HG03097 (cell line): Measurements from ENCODE around the gene RPTOR.

Experiments
- ATAC-seq: cut with Tn5 transposase; IDR thresholded peaks from one replicate; pipeline ENCODE4 v1.9.1; 2021; ENCODE audit not compliant: unreplicated experiment, low FRiP score

The RPTOR gene

DNA sequence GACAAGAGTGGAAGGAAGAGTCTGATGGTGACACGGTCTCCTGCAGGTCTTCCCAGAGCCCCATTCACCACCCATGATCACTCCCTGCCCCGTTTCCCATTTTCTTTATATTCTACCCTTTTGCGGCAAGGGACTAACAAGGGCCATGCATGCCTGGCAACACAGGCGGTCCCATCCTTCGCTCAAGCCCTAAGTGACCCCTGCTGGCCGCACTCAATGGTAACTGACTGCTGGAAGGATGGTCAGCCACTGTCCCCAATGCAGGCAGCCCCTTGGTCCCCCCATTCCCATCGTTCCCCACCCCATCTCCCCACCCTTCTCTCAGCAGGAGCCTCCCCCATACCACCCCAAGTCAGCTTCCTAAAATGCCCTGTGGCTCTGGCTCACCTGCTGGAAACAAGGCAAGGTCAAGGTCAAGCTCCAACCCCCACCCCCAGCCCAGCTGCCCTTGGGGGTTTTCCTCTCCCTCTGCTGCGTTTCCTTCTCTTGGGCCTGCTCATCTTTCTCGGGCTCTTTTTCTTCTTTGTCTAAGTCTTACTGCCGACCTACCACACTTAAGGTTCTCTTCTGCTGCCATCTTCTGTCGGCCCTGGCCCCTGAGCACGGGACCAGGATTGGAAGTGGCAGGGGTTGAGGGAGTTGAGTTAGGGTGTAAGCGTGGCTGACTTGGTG is 116.0 kb downstream of the RPTOR start:
- no peak for ATAC-seq

- no peak for ATAC-seq
Measured at GRCh38 chr17:80662557-80662956, 117.9 kb downstream of the RPTOR start.

DNA sequence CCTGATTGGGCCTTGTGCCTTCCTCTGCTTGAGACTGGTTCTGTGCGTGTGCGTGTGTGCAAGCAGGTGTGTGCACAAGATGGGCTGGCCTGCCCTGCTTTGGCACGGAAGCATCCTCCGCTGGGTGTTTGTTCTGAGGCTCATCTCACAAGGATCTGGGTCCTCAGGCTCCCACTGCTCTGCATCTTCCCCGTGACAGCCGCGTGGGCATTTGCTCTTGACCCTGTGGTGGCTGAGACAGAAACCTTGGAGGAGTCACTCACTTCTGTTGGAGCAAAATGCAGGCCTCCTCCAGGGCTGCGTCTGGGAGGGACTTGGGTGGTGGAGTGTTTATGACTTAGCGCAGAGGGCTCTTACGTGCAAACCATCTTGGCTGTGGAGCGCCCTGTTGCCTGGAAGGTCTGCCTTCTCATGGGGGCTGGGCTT is 119.2 kb downstream of the RPTOR start:
- no peak for ATAC-seq

- ATAC-seq = no peak
Measured at GRCh38 chr17:80664217-80664790, 119.7 kb downstream of the RPTOR start.

DNA sequence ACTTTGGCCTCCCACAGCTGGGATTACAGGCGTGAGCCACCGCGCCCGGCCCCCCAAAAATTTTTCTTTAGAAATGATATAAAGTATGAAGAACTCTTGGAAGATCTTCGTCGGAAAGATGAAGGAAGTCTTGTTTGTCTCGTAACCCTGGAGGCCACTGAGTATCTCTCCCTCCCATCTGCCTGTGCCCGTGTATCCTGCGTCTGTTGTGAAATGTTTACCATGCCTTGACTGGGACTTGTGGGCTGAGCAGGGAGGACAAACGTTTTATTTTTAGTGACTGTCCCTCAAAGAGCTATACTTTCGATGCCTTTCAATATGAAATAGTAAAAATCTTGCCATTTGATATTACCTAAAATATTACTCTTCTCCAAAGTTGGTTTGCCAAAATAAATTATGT is 121.2 kb downstream of the RPTOR start:
- ATAC-seq = no peak

GRCh38 chr17:80666867-80667266 is 122.2 kb downstream of the RPTOR start:
- ATAC-seq = no peak

DNA sequence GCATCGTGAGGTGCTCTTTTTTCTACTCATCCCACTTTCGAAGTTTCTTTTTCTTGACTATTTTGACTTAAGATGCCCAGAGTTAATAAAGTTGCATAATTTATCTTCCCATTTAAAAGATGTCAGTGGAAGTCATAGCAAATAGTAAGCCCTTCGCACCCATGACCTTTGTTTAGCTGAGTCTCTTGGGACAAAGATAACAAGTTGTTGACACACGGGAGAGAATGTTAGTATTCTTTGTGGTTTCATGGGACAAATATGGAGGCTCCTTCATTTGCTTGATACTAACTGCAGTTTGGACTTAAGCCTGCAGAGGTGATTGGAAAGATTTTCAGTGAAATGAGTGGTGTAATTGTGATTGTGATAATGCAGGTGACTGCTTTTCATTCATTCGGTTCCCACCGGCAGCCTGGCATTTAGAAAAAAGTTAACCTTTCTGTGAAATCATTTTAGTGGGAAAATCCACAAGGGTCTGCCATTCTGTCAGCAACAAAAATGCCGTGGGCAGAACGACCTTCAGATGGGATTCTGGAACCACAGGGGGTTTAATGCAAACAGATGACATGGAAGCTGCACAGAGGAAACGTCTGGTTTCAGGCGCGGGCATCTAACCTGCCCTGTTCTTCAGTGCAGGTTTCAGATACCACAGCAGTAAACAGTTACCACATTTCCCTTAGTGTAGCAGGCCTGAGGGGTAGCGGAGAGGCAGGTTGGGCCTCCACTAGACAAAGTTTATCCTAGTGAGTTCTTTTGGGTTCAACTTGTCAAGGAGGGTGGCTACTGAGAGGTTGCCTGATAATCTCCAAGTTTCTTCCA is 123.0 kb downstream of the RPTOR start:
- no peak for ATAC-seq

GRCh38 chr17:80668375-80669148 is 123.9 kb downstream of the RPTOR start:
- ATAC-seq = no peak

DNA sequence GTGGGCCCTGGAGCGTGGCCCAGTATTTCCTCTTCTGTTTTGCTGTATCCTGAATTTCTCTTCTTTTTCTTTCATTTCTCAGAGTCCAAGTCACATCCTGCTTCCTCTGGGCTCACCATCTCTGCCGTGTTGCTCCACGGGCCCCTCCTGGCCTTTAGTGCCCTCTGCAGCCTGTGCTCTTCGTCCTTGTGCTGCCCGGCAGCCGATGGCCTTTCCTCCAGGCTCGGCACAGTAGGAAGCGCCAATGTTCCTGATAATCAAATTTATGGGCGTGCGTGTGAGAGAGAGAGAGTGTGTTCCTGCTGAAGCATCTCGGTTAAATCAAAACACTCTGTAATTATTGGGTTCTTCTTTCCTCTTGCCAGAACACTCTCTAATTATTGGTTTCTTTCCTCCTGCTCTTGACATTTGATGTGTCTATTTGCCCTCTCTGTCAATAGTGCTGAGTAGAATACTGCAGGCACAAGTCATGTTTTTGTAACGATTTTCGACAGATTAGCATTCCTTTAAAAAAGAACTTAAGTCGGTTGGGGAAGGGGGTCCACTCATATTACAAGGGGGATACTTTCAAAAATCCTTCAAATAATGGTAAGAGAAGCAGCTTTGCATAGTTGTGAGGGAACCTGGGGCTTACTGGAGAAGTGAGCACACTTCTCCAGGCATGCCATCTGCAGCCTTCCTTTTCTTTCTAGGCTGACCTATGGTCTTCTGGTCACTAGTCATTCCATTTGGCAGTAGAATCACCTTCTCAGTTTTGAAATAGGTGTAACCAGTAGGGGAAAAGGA is 126.6 kb downstream of the RPTOR start:
- no peak for ATAC-seq

- ATAC-seq = no peak
Measured at GRCh38 chr17:80671825-80672110, 127.1 kb downstream of the RPTOR start.

- no peak for ATAC-seq
Measured at GRCh38 chr17:80673152-80673920, 128.7 kb downstream of the RPTOR start.

GRCh38 chr17:80675438-80676095 is 130.9 kb downstream of the RPTOR start:
- no peak for ATAC-seq

- no peak for ATAC-seq
Measured at GRCh38 chr17:80676096-80676466, 131.4 kb downstream of the RPTOR start.

GRCh38 chr17:80676564-80676963 is 131.9 kb downstream of the RPTOR start:
- ATAC-seq = no peak

DNA sequence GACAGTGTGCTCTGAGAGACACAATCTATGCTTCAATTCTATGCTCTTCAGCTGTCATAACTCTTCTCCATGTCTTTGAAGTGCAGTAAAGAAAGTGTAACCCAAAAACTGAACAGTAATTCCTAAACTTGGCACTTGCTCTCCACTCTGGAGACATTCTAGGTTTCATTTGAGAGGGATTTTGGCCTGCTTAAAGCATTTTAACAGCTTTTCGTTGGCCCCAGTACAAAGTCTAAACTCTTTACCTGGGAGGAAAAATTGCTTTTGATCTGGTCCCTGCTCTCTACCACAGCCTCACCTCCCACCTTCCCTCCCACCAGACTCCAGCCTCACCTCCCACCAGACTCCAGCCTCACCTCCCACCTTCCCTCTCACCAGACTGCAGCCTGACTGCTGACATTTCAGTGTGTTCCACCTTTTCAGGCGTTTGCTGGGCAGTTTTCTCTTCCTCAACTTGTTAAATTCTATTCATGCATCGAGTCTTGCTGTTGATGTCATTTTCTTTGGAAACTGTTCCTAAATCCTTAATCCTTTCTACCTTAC is 132.6 kb downstream of the RPTOR start:
- no peak for ATAC-seq

- no peak for ATAC-seq
Measured at GRCh38 chr17:80679816-80680215, 135.2 kb downstream of the RPTOR start.

DNA sequence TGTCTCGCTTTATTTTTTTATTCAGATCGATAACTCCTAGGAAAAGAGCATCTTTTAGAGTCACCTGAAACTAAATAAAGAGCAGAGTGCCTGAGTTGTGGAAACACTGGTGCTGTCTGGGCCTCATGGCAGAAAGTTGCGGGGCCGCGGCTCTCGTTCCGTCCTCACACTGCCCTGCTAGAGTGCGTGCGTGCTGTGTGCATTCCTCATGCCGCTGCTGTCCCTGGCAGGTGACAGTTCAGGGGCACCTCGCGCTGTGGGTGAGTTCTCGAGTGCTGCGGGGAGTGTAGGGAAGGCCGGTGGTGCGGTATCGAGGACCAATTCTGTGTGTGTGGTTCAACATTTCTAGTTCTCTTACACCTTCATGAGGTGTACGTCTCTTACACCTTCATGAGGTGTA is 136.6 kb downstream of the RPTOR start:
- no peak for ATAC-seq

- no peak for ATAC-seq
Measured at GRCh38 chr17:80682372-80682771, 137.7 kb downstream of the RPTOR start.

- no peak for ATAC-seq
Measured at GRCh38 chr17:80683625-80684104, 139.0 kb downstream of the RPTOR start.
